A673 (cell line): ENCODE results near the gene LRRC3. TPM values are rescaled to one million over a fixed set of nuclear protein-coding genes. Genes with fewer than 3 reads are reported as not detected.

Source experiments
- BruUV-seq: library from RNA; stranded (reverse); fragments of 400-500 nt; replicated peaks from 2 replicates; lab custom pipeline; 2021; lab: Mats Ljungman, UMichigan
- CTCF ChIA-PET: fragments of 300-600 bp; sonication (Branson Sonifier 250); formaldehyde crosslinking; loops from one replicate; lab custom pipeline; 2022; ENCODE audit warnings: antibody characterized with exemption; lab: Charles Lee
- POLR2A ChIA-PET: fragments of 300-600 bp; sonication (Branson Sonifier 250); formaldehyde crosslinking; loops from one replicate; lab custom pipeline; 2022; ENCODE audit warnings: antibody characterized with exemption; ENCODE audit not compliant: low non-redundant PET; lab: Charles Lee
- DNase-seq: peaks from one replicate; pipeline ENCODE4 v3.0.0-alpha.2; 2015; ENCODE audit warnings: low spot score
- H3K27ac ChIP-seq: fragments of 200-600 bp; sonication (generic); 2 replicates; pipeline ENCODE4 v1.5.1; 2016; ENCODE audit warnings: mixed run types, low read depth, mild to moderate bottlenecking, mixed read lengths, antibody characterized with exemption, low read length; ENCODE audit not compliant: poor library complexity, severe bottlenecking
- H3K27me3 ChIP-seq: fragments of 200-600 bp; sonication (generic); replicated peaks from 2 replicates; pipeline ENCODE4 v1.6.1; 2017; ENCODE audit warnings: mixed run types, low read depth, mild to moderate bottlenecking, mixed read lengths, antibody characterized with exemption, low read length; ENCODE audit not compliant: insufficient read depth, poor library complexity
- H3K36me3 ChIP-seq: fragments of 200-600 bp; sonication (generic); 2 replicates; pipeline ENCODE4 v1.6.1; 2016; ENCODE audit warnings: mixed run types, mild to moderate bottlenecking, mixed read lengths, antibody characterized with exemption, low read length; ENCODE audit not compliant: insufficient read depth, poor library complexity, severe bottlenecking
- H3K4me1 ChIP-seq: fragments of 200-600 bp; sonication (generic); 2 replicates; pipeline ENCODE4 v1.6.1; 2017; ENCODE audit warnings: mixed run types, mild to moderate bottlenecking, mixed read lengths, antibody characterized with exemption, low read length; ENCODE audit not compliant: insufficient read depth, poor library complexity, severe bottlenecking
- H3K4me3 ChIP-seq: fragments of 200-600 bp; sonication (generic); 2 replicates; pipeline ENCODE4 v1.5.1; 2016; ENCODE audit warnings: low read depth, mixed run types, mild to moderate bottlenecking, mixed read lengths, low read length; ENCODE audit not compliant: poor library complexity, severe bottlenecking
- H3K9me3 ChIP-seq: fragments of 200-600 bp; sonication (generic); 2 replicates; pipeline ENCODE4 v1.6.1; 2016; ENCODE audit warnings: mixed run types, low read depth, mild to moderate bottlenecking, mixed read lengths, antibody characterized with exemption, low read length; ENCODE audit not compliant: poor library complexity, severe bottlenecking
- CTCF ChIP-seq: fragments of 300-800, 200-600 bp; sonication (generic); conservative IDR thresholded peaks from 2 replicates; pipeline ENCODE4 v1.5.1; 2017; ENCODE audit warnings: low read depth, mild to moderate bottlenecking, antibody characterized with exemption, low read length, moderate library complexity, mixed read lengths
- EZH2 ChIP-seq: fragments of 200-600 bp; sonication (generic); IDR thresholded peaks from 2 replicates; pipeline ENCODE4 v1.6.1; 2017; ENCODE audit warnings: borderline replicate concordance, low read depth, mild to moderate bottlenecking, mixed read lengths, antibody characterized with exemption, low read length; ENCODE audit not compliant: poor library complexity, severe bottlenecking
- intact Hi-C: fragments of 100-400 bp; cut with micrococcal nuclease; formaldehyde crosslinking; loops from one replicate; pipeline ENCODE4 v1.10.0; 2022; ENCODE audit not compliant: unreplicated experiment
- total RNA-seq: library from RNA; stranded (reverse); gene quantifications from 2 replicates; pipeline ENCODE4 v1.2.3, GENCODE V29; 2021

The LRRC3 gene
- total RNA-seq, 1 experiment from 2014 or later, result 1.5 TPM

- CTCF ChIA-PET, result no interaction called here
- Histone ChIP-seq H3K27me3 (no peaks in the 10 kb centered on the region), H3K9me3 (peaks cover 6% of the 10 kb centered on the region), H3K4me1 (no peaks in the 10 kb centered on the region), H3K36me3 (no peaks in the 10 kb centered on the region), H3K27ac (no peak overlapping the region), H3K4me3 (no peak overlapping the region)
- POLR2A ChIA-PET, result no interaction called here
- intact Hi-C loops, result no loop called here
- TF ChIP-seq CTCF (no peak), EZH2 (no peak)
- no peak for DNase-seq
- no TSS peak for BruUV-seq
These were observed 28.6 kb upstream of the LRRC3 start for GRCh38 chr21:44426663-44427191.

- ChIA-PET CTCF (no interaction called here), POLR2A (no interaction called here)
These were observed 27.8 kb upstream of the LRRC3 start for GRCh38 chr21:44427241-44428120.

More at GRCh38 chr21:44427241-44428120, 27.8 kb upstream of the LRRC3 start:
- TF ChIP-seq CTCF, result no peak
- TF ChIP-seq EZH2, result no peak
- H3K36me3 ChIP-seq, result no peaks in the 10 kb centered on the region
- no peaks in the 10 kb centered on the region for H3K27me3 ChIP-seq
- intact Hi-C loops, result no loop called here
- no peak overlapping the region for H3K4me3 ChIP-seq
- no peak for DNase-seq
- no peak overlapping the region for H3K27ac ChIP-seq
- no peaks in the 10 kb centered on the region for H3K4me1 ChIP-seq
- H3K9me3 ChIP-seq, result peaks cover 6% of the 10 kb centered on the region
- BruUV-seq, result no TSS peak
